Panc1 (cell line): Measurements from ENCODE around the gene PLEKHA8. TPM values are rescaled to one million over a fixed set of nuclear protein-coding genes. Genes with fewer than 3 reads are reported as not detected.

Source experiments
- ATAC-seq: fragments of 200-7000 bp; cut with Tn5 transposase; 2 replicates; pipeline ENCODE4 v1.9.1; 2020; ENCODE audit warnings: mild to moderate bottlenecking, moderate library complexity
- BruUV-seq: library from RNA; stranded (reverse); fragments of 400-500 nt; replicated peaks from 2 replicates; lab custom pipeline; 2021; lab: Mats Ljungman, UMichigan
- CTCF ChIA-PET: fragments of 300-600 bp; sonication (Branson Sonifier 250); formaldehyde crosslinking; loops from one replicate; lab custom pipeline; 2022; ENCODE audit warnings: antibody characterized with exemption; lab: Charles Lee
- POLR2A ChIA-PET: fragments of 300-600 bp; sonication (Branson Sonifier 250); formaldehyde crosslinking; loops from one replicate; lab custom pipeline; 2022; ENCODE audit warnings: antibody characterized with exemption; lab: Charles Lee
- DNase-seq: peaks from one replicate; pipeline ENCODE4 v3.0.0-alpha.2; 2010; ENCODE audit warnings: low read depth, low spot score
- H3K27ac ChIP-seq: 2 replicates; pipeline ENCODE4 v1.5.1; 2011; ENCODE audit warnings: mild to moderate bottlenecking, low read length, inconsistent platforms
- H3K27me3 ChIP-seq: fragments of 200-500 bp; sonication (Bioruptor generic); 2 replicates; pipeline ENCODE4 v1.6.0; 2014; ENCODE audit warnings: low read length, inconsistent platforms; ENCODE audit not compliant: control insufficient read depth, insufficient read depth
- H3K36me3 ChIP-seq: fragments of 200-500 bp; sonication (Bioruptor generic); 2 replicates; pipeline ENCODE4 v1.5.1; 2014; ENCODE audit warnings: inconsistent platforms, mild to moderate bottlenecking, low read length, moderate library complexity; ENCODE audit not compliant: control insufficient read depth, insufficient read depth
- H3K4me1 ChIP-seq: 2 replicates; pipeline ENCODE4 v1.5.1; 2011; ENCODE audit warnings: inconsistent platforms, mild to moderate bottlenecking, low read length, moderate library complexity; ENCODE audit not compliant: control insufficient read depth, insufficient read depth
- H3K4me3 ChIP-seq, 2 experiments: 2 replicates each; pipeline ENCODE4 v1.5.1; 2011 to 2012; ENCODE audit warnings: low read depth in 2 of 2, low read length in 2 of 2, mild to moderate bottlenecking in 2 of 2, inconsistent platforms in 1 of 2, moderate library complexity in 1 of 2
- H3K9me3 ChIP-seq: fragments of 200-500 bp; sonication (Bioruptor generic); 2 replicates; pipeline ENCODE4 v1.5.1; 2014; ENCODE audit warnings: low read depth, mild to moderate bottlenecking, inconsistent platforms, low read length, moderate library complexity; ENCODE audit not compliant: control insufficient read depth, insufficient read depth
- CTCF ChIP-seq: fragments of 450-650 bp; IDR thresholded peaks from 2 replicates; pipeline ENCODE4 v1.5.1; 2017; ENCODE audit warnings: mild to moderate bottlenecking
- POLR2AphosphoS5 ChIP-seq: IDR thresholded peaks from 2 replicates; pipeline ENCODE4 v1.6.1; 2012; ENCODE audit warnings: mild to moderate bottlenecking, low read depth, low read length, moderate library complexity
- REST ChIP-seq, 2 experiments: IDR thresholded peaks; 2 replicates each; pipeline ENCODE4 v1.6.1; 2011 to 2012; ENCODE audit warnings: low read depth in 2 of 2, control low read depth in 1 of 2, low read length in 1 of 2, mild to moderate bottlenecking in 1 of 2, moderate library complexity in 1 of 2; ENCODE audit not compliant: insufficient read depth in 1 of 2
- SIN3A ChIP-seq: IDR thresholded peaks from 2 replicates; pipeline ENCODE4 v1.6.1; 2012; ENCODE audit warnings: low read depth, mild to moderate bottlenecking, low read length, moderate library complexity, borderline replicate concordance; ENCODE audit not compliant: insufficient read depth
- TCF7L2 ChIP-seq: IDR thresholded peaks from 2 replicates; pipeline ENCODE4 v1.6.1; 2011; ENCODE audit warnings: mild to moderate bottlenecking, low read depth, low read length, inconsistent platforms
- in situ Hi-C: cut with HindIII; loops from 2 replicates; pipeline ENCODE4 v1.10.0; 2016; ENCODE audit warnings: low sequenced_read_pairs, low pct_unique_long_range_greater_than_20kb
- intact Hi-C: fragments of 100-400 bp; cut with micrococcal nuclease; formaldehyde crosslinking; loops from one replicate; pipeline ENCODE4 v1.10.0; 2022; ENCODE audit not compliant: unreplicated experiment
- total RNA-seq: library from RNA; stranded (reverse); gene quantifications from one replicate; pipeline ENCODE4 v1.2.1, GENCODE V29; 2021; ENCODE audit not compliant: unreplicated experiment

The PLEKHA8 gene
- total RNA-seq, 1 experiment from 2014 or later = 20.7 TPM

- H3K4me1 ChIP-seq = peaks cover 10% of the 10 kb centered on the region
Measured at GRCh38 chr7:30162622-30163124, 134.5 kb downstream of the PLEKHA8 start.

GRCh38 chr7:30163231-30163894, 135.2 kb downstream of the PLEKHA8 start:
- Histone ChIP-seq H3K36me3 (no peaks in the 10 kb centered on the region), H3K27ac (no peak overlapping the region), H3K27me3 (peaks cover 7% of the 10 kb centered on the region; the same call in 1 of the 2 replicates), H3K4me3 (no peak overlapping the region), H3K9me3 (no peaks in the 10 kb centered on the region), H3K4me1 (peaks cover 10% of the 10 kb centered on the region)
- CTCF ChIA-PET = no interaction called here
- POLR2A ChIA-PET = no interaction called here
- intact Hi-C loops = loop anchor here (5.0 kb wide), 3 partner anchors 114 to 399 kb away; no protein-coding TSS in a partner anchor
- no peak for ATAC-seq
- no TSS peak for BruUV-seq
- in situ Hi-C loops = no loop called here
- DNase-seq = no peak
- TF ChIP-seq SIN3A = no peak
- TF ChIP-seq CTCF = no peak
- no peak for TF ChIP-seq REST (IDR thresholded peaks at IDR 0.05; ENCODE audit: insufficient read depth in 1 of 2, low read depth in 2 of 2, low read length in 1 of 2)
- no peak for TF ChIP-seq POLR2AphosphoS5

More at GRCh38 chr7:30162622-30163124, 134.5 kb downstream of the PLEKHA8 start:
- H3K36me3 ChIP-seq = no peaks in the 10 kb centered on the region
- ChIA-PET POLR2A (no interaction called here), CTCF (no interaction called here)
- DNase-seq (no peak), ATAC-seq (no peak)
- peaks cover 5% of the 10 kb centered on the region; the same call in 1 of the 2 replicates for H3K27me3 ChIP-seq
- TF ChIP-seq REST (IDR thresholded peaks at IDR 0.05; ENCODE audit: insufficient read depth in 1 of 2, low read depth in 2 of 2, low read length in 1 of 2) = no peak
- TF ChIP-seq POLR2AphosphoS5 = no peak
- TF ChIP-seq TCF7L2 = no peak
- no peak for TF ChIP-seq SIN3A
- TF ChIP-seq CTCF = no peak
- intact Hi-C loops = loop anchor here (5.0 kb wide), 3 partner anchors 115 to 400 kb away; no protein-coding TSS in a partner anchor
- no peak overlapping the region for H3K4me3 ChIP-seq
- H3K27ac ChIP-seq = no peak overlapping the region
- in situ Hi-C loops = no loop called here
- H3K9me3 ChIP-seq = no peaks in the 10 kb centered on the region
- BruUV-seq = no TSS peak
